Stimulated activated CD8-positive, alpha-beta memory T cell treated with anti-CD3 and anti-CD28 coated beads, Interleukin-15, amount 100 ng/mL, for 4 hours (primary cell): ENCODE data around the gene ZBTB46.

Experiments
- DNase-seq, 2 donors: peaks; one replicate each; pipeline ENCODE4 v3.0.0-alpha.2; 2020; ENCODE audit warnings: low read depth in 2 of 2

ZBTB46 gene

DNA sequence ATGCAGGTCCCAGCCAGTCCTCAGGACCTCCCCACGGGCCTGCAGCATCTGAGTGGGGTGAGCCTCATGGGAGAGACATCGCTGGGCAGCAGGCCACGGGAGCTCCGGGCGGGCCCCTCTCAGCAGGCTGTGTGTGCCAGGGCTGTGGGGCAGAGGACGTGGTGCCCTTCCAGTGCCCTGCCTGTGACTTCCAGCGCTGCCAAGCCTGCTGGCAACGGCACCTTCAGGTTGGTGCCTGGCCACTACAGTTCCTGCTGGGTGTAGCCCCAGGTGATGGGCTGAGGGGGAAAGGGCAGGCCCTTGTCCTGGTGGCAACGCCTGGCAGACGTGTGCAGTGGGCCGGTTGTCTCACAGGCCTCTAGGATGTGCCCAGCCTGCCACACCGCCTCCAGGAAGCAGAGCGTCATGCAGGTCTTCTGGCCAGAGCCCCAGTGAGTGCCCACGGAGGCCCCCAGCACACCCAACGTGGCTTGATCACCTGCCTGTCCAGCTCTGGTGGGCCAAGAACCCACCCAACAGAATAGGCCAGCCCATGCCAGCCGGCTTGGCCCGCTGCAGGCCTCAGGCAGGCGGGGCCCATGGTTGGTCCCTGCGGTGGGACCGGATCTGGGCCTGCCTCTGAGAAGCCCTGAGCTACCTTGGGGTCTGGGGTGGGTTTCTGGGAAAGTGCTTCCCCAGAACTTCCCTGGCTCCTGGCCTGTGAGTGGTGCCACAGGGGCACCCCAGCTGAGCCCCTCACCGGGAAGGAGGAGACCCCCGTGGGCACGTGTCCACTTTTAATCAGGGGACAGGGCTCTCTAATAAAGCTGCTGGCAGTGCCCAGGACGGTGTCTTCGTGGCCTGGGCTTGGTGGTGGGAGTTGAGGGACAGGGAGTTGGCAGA lies 135.4 kb downstream of the ZBTB46 start:
- no peak for DNase-seq

DNA sequence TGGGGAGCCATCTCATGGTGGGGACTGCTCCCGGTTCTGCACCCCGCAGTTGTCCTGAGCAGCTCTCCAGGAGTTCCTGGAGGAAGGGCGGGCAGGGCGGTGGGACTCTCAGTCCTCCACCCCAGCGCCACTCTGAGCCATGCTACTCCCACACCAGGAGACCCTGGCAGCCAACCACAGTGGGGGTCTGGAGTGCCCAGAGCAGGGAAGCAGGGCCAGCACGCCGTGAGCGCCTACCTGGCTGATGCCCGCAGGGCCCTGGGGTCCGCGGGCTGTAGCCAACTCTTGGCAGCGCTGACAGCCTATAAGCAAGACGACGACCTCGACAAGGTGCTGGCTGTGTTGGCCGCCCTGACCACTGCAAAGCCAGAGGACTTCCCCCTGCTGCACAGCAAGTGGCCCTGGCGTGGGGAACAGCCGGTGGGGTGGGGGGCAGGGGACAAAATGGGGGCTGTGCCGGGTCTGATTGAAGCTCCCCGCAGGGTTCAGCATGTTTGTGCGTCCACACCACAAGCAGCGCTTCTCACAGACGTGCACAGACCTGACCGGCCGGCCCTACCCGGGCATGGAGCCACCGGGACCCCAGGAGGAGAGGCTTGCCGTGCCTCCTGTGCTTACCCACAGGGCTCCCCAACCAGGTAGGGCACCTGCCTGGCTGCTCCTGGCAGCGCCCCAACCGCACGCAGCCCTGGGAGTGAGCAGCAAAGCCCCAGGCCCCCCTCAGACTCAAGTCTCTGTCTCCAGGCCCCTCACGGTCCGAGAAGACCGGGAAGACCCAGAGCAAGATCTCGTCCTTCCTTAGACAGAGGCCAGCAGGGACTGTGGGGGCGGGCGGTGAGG lies 136.3 kb downstream of the ZBTB46 start:
- DNase-seq, result no peak

DNA sequence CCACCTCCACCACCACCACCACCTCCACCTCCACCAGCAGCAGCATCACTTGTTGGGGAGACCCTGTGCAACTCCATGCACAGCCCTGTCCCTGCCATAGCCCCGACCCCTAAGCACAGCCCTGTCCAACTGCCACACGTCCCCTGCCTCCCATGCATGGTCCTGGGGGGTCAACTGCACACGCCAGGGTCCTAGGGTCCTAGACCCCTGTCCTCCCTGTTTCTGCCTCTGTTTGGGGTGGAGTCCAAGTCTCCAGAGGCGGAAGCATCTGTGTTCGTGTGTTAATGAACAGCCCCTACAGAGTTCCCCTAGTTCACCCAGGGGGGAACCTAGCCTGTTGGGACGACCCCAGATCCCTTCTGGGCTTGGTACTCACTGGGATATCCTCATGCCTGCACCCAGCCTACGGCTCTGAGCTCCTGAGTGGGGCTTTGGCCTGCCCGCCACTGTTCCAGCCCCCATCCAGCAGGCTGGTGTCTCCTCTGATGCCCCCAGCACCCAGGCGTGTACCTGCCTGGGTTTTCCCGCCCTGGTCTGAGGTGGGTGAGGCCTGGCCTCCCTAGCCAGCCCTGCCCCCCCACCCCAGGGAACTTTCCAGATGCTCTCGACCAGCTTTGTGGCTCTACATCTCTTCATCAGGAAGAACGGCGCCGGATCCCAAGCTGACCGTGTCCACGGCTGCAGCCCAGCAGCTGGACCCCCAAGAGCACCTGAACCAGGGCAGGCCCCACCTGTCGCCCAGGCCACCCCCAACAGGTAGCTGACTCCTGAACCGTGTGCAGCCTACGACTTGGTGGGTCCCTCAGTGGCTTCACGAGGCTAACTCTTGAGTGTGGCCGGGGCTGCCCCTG lies 137.1 kb downstream of the ZBTB46 start:
- DNase-seq, result no peak
